Gastroesophageal sphincter (tissue), 3 donors: ENCODE measurements around the gene RIPPLY2.

ENCODE experiments used
- CTCF ChIP-seq, 4 experiments: fragments of 200-600 bp in 2 of 4; fragments of 450-650 bp in 2 of 4; sonication (generic) in 1 of 4; IDR thresholded peaks; one replicate each; pipeline ENCODE4 v1.5.1; 2017 to 2019; ENCODE audit warnings: antibody characterized with exemption in 4 of 4, mild to moderate bottlenecking in 2 of 4, moderate library complexity in 2 of 4
- EP300 ChIP-seq: sonication (generic); formaldehyde crosslinking; IDR thresholded peaks from one replicate; pipeline ENCODE4 v1.6.1; 2017; ENCODE audit warnings: antibody characterized with exemption, mild to moderate bottlenecking
- POLR2A ChIP-seq, 2 donors: fragments of 450-650 bp; IDR thresholded peaks; one replicate each; pipeline ENCODE4 v1.6.1; 2017; ENCODE audit warnings: antibody characterized with exemption in 2 of 2, mild to moderate bottlenecking in 2 of 2, moderate library complexity in 1 of 2
- POLR2AphosphoS5 ChIP-seq: sonication (generic); formaldehyde crosslinking; IDR thresholded peaks from one replicate; pipeline ENCODE4 v1.6.1; 2017; ENCODE audit warnings: antibody characterized with exemption

- no peak for TF ChIP-seq POLR2AphosphoS5
- TF ChIP-seq EP300, result no peak
- TF ChIP-seq POLR2A (IDR thresholded peaks at IDR 0.05), result no peak
- no peak for TF ChIP-seq CTCF (IDR thresholded peaks at IDR 0.05)
Measured at GRCh38 chr6:83812595-83812994, 40.6 kb upstream of the RIPPLY2 start.
